Spleen (tissue), 11 donors: ENCODE measurements around the gene RNASE13. TPM values are rescaled to one million over a fixed set of nuclear protein-coding genes. Genes with fewer than 3 reads are reported as not detected.

Experiments used
- DNase-seq: peaks from one replicate; pipeline ENCODE4 v3.0.0-alpha.2; 2020
- H3K27ac ChIP-seq, 8 donors: fragments of 200-600 bp; sonication (generic) in 7 of 8; 1 replicate in 4 of 8; 2 replicates in 4 of 8; pipeline versions ENCODE4 v1.5.0 to v1.8.0; 2016 to 2021; ENCODE audit warnings: inconsistent platforms in 4 of 8, mild to moderate bottlenecking in 4 of 8, moderate library complexity in 1 of 8
- H3K27me3 ChIP-seq, 7 donors: fragments of 200-600 bp; sonication (generic) in 6 of 7; replicated peaks in 1 of 7; 1 replicate in 4 of 7; 2 replicates in 3 of 7; pipeline versions ENCODE4 v1.5.0 to v1.8.0; 2016 to 2021; ENCODE audit warnings: inconsistent platforms in 3 of 7, mild to moderate bottlenecking in 1 of 7
- H3K36me3 ChIP-seq, 6 donors: fragments of 200-600 bp; sonication (generic) in 5 of 6; 1 replicate in 4 of 6; 2 replicates in 2 of 6; pipeline versions ENCODE4 v1.5.0 to v1.8.0; 2016 to 2021; ENCODE audit warnings: inconsistent platforms in 2 of 6
- H3K4me1 ChIP-seq, 6 donors: fragments of 200-600 bp; sonication (generic) in 5 of 6; 1 replicate in 3 of 6; 2 replicates in 3 of 6; pipeline versions ENCODE4 v1.5.0 to v1.8.0; 2016 to 2021; ENCODE audit warnings: inconsistent platforms in 3 of 6
- H3K4me3 ChIP-seq, 8 donors: fragments of 200-600 bp; sonication (generic) in 7 of 8; 1 replicate in 4 of 8; 2 replicates in 4 of 8; pipeline versions ENCODE4 v1.5.0 to v1.8.0; 2016 to 2021; ENCODE audit warnings: inconsistent platforms in 4 of 8, mild to moderate bottlenecking in 4 of 8, moderate library complexity in 2 of 8
- H3K9me3 ChIP-seq, 8 donors: fragments of 200-600 bp; sonication (generic) in 7 of 8; 1 replicate in 4 of 8; 2 replicates in 4 of 8; pipeline versions ENCODE4 v1.5.0 to v1.8.0; 2016 to 2021; ENCODE audit warnings: inconsistent platforms in 4 of 8
- POLR2A ChIP-seq, 3 donors: fragments of 450-650 bp; IDR thresholded peaks; one replicate each; pipeline ENCODE4 v1.5.1; 2017; ENCODE audit warnings: antibody characterized with exemption in 3 of 3, mild to moderate bottlenecking in 1 of 3
- POLR2AphosphoS5 ChIP-seq, 3 donors: sonication (generic); formaldehyde crosslinking; IDR thresholded peaks; one replicate each; pipeline ENCODE4 v1.5.1; 2017; ENCODE audit warnings: antibody characterized with exemption in 3 of 3
- WGBS, 5 donors: extraction: QIAGEN DNeasy Blood & Tissue Kit in 3 of 5; methylation state at CpG; one replicate each; pipeline versions ENCODE4 v1.1.5 to v1.1.7; 2013 to 2018; 5-methylcytosine and 5-hydroxymethylcytosine counted together
- intact Hi-C: fragments of 100-400 bp; cut with DNase I; formaldehyde crosslinking; loops from one replicate; pipeline ENCODE4 v1.15.0; 2023; ENCODE audit warnings: low total_unique reads
- polyA plus RNA-seq, 3 donors: library from polyadenylated mRNA; stranded (reverse); fragments of 200-250 nt; gene quantifications; one replicate each; pipeline ENCODE4 v1.2.1, GENCODE V29; 2013
- total RNA-seq, 7 donors: library from RNA; depleted of rRNA in 3 of 7; stranded (reverse); fragments of >200 nt in 3 of 7; fragmentation: NEBNext Ultra II Directional in 4 of 7; extraction: Animal tissue kit (Norgen Biotek cat#: 25700) in 4 of 7; gene quantifications; one replicate each; pipeline versions ENCODE4 v1.1.0 to v1.2.1, GENCODE V29; 2016 to 2021
- TF ChIP-seq, protein P1 (sequence below), 11 experiments: fragments of 200-600 bp in 7 of 11; fragments of 450-650 bp in 4 of 11; sonication (generic) in 4 of 11; IDR thresholded peaks in 8 of 11; conservative IDR thresholded peaks in 3 of 11; 1 replicate in 7 of 11; 2 replicates in 4 of 11; pipeline versions ENCODE4 v1.4.0 to v1.8.0; 2016 to 2021; ENCODE audit warnings: antibody characterized with exemption in 11 of 11, inconsistent platforms in 4 of 11, mild to moderate bottlenecking in 1 of 11
- donor health status: healthy with polysubstance abuse.
- donor health status: DM: no; HTN: no; CAD: no; lungs with moderate emphysema.
- donor health status: DM: no; HTN: no; CAD: no.
- donor health status: Bipolar disorder and iron deficiency.
- donor health status: healthy.
- donor health status: DM: no; HTN: no; CAD: no.
- donor health status: DM: yes; HTN: yes; CAD: no.

The RNASE13 gene
- total and polyA plus RNA-seq, 10 donors = 0.30 TPM; not detected in 9

DNA sequence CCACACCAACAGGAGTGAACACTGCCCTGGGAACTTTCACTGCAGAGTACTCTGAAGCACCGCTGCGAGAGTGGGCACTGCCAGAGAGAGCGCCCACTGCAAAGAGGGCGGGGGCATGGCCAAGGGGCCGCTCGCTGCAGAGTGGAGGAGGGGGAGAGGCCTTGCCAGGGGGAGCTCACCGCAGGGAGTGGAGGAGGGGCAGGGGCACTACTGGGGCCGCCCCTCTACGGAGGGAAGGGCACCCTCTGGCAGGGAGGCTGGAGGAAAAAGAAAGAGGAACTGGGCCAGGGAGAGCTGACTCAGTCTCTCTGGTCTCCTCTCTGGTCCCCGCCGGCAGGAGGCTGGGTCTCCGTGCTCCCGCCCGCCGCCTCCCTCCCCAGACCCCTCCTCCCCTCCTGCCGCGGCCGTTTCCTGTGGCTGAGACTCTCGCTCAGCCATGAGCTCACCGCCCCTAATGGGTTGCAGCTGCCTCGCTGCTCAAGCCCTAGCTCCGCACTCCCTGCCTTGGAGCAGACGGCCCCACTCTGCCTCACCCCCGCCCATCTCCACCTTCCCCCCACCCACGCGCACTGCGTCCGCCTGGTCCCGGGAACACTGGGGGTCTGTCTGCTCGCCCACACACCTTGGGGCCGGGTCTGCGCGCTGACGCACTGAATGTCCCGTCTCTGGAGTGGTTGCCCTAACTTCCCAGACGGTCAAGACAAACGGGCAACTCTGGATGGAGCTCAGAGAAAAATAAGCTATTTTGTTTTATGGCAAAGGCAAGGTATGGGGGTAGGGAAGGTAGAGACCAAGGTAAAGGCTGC, 36.8 kb upstream of the RNASE13 start:
- Histone ChIP-seq H3K27me3 (peaks cover 0 to 57% (median 17%) of the 10 kb centered on the region in 7 donors), H3K4me1 (peaks cover 31 to 82% (median 59%) of the 10 kb centered on the region in 6 donors), H3K36me3 (peaks cover 0 to 38% (median 12%) of the 10 kb centered on the region in 6 donors), H3K27ac (peak overlapping the region; percentile 74 to 94 (median 90)), H3K4me3 (peak overlapping the region; percentile 47 to 84 (median 66)), H3K9me3 (no peaks in the 10 kb centered on the region)
- intact Hi-C loops = no loop called here
- TF ChIP-seq, protein P1, sequence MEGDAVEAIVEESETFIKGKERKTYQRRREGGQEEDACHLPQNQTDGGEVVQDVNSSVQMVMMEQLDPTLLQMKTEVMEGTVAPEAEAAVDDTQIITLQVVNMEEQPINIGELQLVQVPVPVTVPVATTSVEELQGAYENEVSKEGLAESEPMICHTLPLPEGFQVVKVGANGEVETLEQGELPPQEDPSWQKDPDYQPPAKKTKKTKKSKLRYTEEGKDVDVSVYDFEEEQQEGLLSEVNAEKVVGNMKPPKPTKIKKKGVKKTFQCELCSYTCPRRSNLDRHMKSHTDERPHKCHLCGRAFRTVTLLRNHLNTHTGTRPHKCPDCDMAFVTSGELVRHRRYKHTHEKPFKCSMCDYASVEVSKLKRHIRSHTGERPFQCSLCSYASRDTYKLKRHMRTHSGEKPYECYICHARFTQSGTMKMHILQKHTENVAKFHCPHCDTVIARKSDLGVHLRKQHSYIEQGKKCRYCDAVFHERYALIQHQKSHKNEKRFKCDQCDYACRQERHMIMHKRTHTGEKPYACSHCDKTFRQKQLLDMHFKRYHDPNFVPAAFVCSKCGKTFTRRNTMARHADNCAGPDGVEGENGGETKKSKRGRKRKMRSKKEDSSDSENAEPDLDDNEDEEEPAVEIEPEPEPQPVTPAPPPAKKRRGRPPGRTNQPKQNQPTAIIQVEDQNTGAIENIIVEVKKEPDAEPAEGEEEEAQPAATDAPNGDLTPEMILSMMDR (IDR thresholded peaks at IDR 0.05 in 8 of 11, conservative IDR thresholded peaks at IDR 0.05 in 3 of 11) = peak in 4 of 11 experiments; percentile 16 to 51 (median 30)
- TF ChIP-seq POLR2AphosphoS5 (IDR thresholded peaks at IDR 0.05) (peak; percentile 43 to 79 (median 78)), POLR2A (IDR thresholded peaks at IDR 0.05) (no peak)
- peak; percentile 96 for DNase-seq
- 1 to 2% (median 1%) methylated on average over 30 to 37 of the region's 37 CpGs for whole genome bisulfite sequencing, 5 donors

DNA sequence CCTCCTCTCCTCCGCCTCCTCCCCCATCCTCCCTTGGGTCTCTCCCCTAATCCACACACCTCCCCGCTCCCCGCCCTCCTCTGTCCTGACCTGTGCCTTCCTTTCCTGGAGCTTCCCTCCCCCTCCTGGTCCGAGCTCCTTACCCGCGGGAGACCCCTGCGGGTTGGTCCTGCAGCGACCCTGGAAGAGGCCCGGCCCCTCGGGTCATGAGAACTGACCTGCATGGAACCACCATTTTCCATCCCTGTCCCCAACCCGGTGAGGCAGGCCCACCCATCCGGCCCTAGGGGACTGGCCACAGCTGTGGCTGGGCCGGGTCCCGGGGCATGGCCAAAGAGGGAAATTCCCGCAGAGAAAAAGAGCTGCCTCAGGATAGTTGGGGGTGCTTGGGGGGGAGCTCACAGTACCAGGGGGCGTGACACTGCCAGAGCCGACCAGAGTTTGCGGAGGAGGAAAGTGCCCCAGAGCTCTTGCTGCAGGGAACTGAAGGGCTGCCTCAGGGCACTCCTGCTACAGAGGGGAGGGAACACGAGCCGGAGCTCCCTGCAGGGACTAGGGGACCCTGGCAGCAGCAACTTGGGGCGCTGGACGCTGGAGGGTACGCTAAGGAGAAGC, 36.1 kb upstream of the RNASE13 start:
- peaks cover 0 to 61% (median 17%) of the 10 kb centered on the region in 7 donors for H3K27me3 ChIP-seq
- intact Hi-C loops = no loop called here
- H3K4me3 ChIP-seq = peak overlapping the region; percentile 47 to 84 (median 66)
- DNase-seq = peak; percentile 89
- no peaks in the 10 kb centered on the region for H3K9me3 ChIP-seq
- WGBS, 5 donors = 1 to 2% (median 1%) methylated on average over 13 to 23 of the region's 23 CpGs
- TF ChIP-seq POLR2A (IDR thresholded peaks at IDR 0.05) = peak in 1 of 3 donors; percentile 5
- TF ChIP-seq POLR2AphosphoS5 (IDR thresholded peaks at IDR 0.05) = peak in 1 of 3 donors; percentile 7
- TF ChIP-seq, protein P1 (IDR thresholded peaks at IDR 0.05 in 8 of 11, conservative IDR thresholded peaks at IDR 0.05 in 3 of 11) = peak in 1 of 11 experiments; percentile 9
- H3K27ac ChIP-seq = peak overlapping the region; percentile 74 to 94 (median 90)
- H3K36me3 ChIP-seq = peaks cover 0 to 31% (median 8%) of the 10 kb centered on the region in 6 donors
- H3K4me1 ChIP-seq = peaks cover 31 to 75% (median 57%) of the 10 kb centered on the region in 6 donors

DNA sequence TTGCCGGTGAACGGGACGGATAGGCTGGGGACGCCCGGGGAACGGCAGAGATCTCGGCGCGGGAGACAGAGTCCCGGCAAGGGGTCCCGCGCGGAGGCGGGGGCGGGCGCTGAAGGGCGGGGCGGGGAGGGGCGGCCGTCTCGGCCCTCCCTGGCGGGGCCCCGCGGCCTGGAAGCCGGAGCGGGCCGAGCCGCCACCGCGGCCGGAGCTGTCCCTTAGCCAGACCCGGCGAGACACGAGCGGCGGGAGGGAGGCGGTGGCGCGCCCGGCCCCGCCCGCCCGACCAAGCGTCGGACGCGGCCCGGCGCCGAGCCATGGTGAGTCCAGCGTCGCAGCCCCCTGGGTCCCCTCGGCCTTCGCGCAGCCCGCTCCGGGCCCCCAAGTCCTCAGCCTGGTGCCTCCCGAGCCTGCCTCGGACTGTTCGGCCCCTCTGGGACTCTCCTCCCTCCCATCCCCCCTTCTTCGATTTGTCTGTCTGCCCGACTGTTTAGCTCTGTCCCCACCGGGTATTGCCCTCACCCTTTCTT, 35.5 kb upstream of the RNASE13 start, which contains the start of gene ARHGEF40:
Gene ARHGEF40, plus strand, starts transcription at position 222 of the 527 bp plus-strand sequence. Its CDS starts 93 bp downstream, at position 315.
- peak; percentile 88 for DNase-seq
- Histone ChIP-seq H3K27ac (peak within 1 kb of the TSS; percentile 74 to 94 (median 90)), H3K36me3 (peaks cover 0 to 26% (median 5%) of the 10 kb centered on the region in 6 donors), H3K27me3 (peaks cover 0 to 61% (median 17%) of the 10 kb centered on the region in 7 donors), H3K4me3 (peak within 1 kb of the TSS; percentile 47 to 84 (median 66)), H3K9me3 (no peaks in the 10 kb centered on the region), H3K4me1 (peaks cover 31 to 69% (median 55%) of the 10 kb centered on the region in 6 donors)
- intact Hi-C loops = no loop called here
- peak in 1 of 3 donors; percentile 63 for TF ChIP-seq POLR2AphosphoS5 (IDR thresholded peaks at IDR 0.05)
- TF ChIP-seq POLR2A (IDR thresholded peaks at IDR 0.05) = no peak
- 0 to 3% (median 0%) methylated on average over 14 to 63 of the region's 63 CpGs for WGBS, 5 donors

DNA sequence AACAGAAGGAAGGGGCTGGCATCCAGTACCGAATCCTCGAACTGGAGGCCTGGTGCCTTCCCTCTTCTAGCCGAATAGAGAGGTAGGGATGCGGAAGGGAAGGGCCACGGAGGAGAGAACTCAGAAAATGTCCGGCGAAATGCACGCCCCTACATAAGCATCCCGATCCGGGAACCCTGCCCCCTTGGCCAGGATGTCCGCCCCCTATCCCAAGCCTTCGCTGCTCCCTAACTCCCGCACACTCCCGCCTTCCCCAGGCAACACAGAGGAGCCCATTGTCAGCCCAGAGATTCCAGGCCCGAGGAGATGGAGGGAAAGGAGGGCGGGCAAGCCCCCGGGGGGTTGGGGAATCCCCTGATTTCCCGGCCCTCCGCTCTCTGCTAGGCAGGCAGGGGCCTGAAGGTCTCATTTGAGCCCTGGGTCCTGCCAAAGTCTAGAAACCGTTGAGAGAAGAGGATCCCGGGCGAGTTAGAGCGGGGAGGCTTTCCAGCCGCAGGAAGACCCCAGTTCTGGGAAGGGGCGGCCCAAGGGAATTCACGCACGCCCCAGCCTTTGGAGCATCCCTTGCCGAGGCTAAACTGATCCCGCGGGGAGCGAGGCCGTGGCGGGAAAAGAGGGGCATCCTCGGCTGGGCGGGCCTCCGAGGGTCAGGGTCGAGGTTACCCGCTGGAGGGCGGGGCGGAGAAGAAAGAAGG, 34.9 kb upstream of the RNASE13 start:
- Histone ChIP-seq H3K4me3 (peak overlapping the region; percentile 47 to 84 (median 66)), H3K27me3 (peaks cover 0 to 66% (median 17%) of the 10 kb centered on the region in 7 donors), H3K27ac (peak overlapping the region; percentile 74 to 94 (median 90)), H3K4me1 (peaks cover 31 to 63% (median 52%) of the 10 kb centered on the region in 6 donors), H3K36me3 (peaks cover 0 to 19% (median 1%) of the 10 kb centered on the region in 6 donors), H3K9me3 (no peaks in the 10 kb centered on the region)
- no peak for DNase-seq
- 2 to 5% (median 4%) methylated on average over 36 to 40 of the region's 40 CpGs for WGBS, 5 donors
- TF ChIP-seq POLR2AphosphoS5 (IDR thresholded peaks at IDR 0.05) = peak in 2 of 3 donors; percentile 58 to 71
- TF ChIP-seq, protein P1 (IDR thresholded peaks at IDR 0.05 in 8 of 11, conservative IDR thresholded peaks at IDR 0.05 in 3 of 11) = no peak
- no peak for TF ChIP-seq POLR2A (IDR thresholded peaks at IDR 0.05)
- intact Hi-C loops = no loop called here
